ENCODE measurements around the gene IL17RC. TPM values are rescaled to one million over a fixed set of nuclear protein-coding genes. Genes with fewer than 3 reads are reported as not detected.

The IL17RC gene
- total RNA-seq, 4 donors from 2014 or later: 40.3 to 60.4 (median 51.3) TPM

DNA sequence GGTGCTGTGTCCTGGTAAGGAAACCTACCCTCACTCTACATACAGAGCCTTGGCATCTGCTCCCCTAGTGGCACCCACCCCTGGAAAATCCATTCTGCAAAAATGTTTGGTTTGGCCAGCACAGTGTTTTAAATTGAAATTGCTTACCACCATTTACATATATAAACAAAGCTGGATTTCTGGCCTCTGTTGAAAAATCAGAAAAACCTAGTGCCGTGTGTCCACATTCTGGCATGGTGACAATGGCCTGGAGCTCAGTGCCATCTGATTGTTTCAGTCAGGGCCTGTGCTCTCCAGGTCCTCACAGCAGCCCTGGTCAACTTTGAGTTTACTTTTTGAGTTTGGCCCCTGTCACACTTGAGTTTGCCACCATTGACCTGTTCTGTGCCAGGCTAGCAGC, 2.9 kb upstream of the IL17RC start:
- Histone ChIP-seq H3K36me3 (no peaks in the 10 kb centered on the region), H3K4me3 (no peak overlapping the region), H3K27ac (replicated peaks in 1 of 4) (peak overlapping the region; percentile 88 to 96 (median 94)), H3K27me3 (no peaks in the 10 kb centered on the region), H3K9me3 (no peaks in the 10 kb centered on the region), H3K4me1 (peaks cover 33 to 54% (median 50%) of the 10 kb centered on the region in 4 donors)
- intact Hi-C loops (cut with DNase I): loop anchor here (2.0 kb wide), 1 partner anchor 51 kb away; no protein-coding TSS in a partner anchor
- WGBS: 80% methylated on average over 1 of the region's 1 CpG
- DNase-seq (ENCODE audit: extremely low spot score): no peak
- TF ChIP-seq POLR2AphosphoS5 (IDR thresholded peaks at IDR 0.05): no peak
- TF ChIP-seq, protein P1, sequence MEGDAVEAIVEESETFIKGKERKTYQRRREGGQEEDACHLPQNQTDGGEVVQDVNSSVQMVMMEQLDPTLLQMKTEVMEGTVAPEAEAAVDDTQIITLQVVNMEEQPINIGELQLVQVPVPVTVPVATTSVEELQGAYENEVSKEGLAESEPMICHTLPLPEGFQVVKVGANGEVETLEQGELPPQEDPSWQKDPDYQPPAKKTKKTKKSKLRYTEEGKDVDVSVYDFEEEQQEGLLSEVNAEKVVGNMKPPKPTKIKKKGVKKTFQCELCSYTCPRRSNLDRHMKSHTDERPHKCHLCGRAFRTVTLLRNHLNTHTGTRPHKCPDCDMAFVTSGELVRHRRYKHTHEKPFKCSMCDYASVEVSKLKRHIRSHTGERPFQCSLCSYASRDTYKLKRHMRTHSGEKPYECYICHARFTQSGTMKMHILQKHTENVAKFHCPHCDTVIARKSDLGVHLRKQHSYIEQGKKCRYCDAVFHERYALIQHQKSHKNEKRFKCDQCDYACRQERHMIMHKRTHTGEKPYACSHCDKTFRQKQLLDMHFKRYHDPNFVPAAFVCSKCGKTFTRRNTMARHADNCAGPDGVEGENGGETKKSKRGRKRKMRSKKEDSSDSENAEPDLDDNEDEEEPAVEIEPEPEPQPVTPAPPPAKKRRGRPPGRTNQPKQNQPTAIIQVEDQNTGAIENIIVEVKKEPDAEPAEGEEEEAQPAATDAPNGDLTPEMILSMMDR (IDR thresholded peaks at IDR 0.05): no peak
- TF ChIP-seq POLR2A (IDR thresholded peaks at IDR 0.05; ENCODE audit: low read depth): no peak
- no peak for TF ChIP-seq EP300 (IDR thresholded peaks at IDR 0.05)

DNA sequence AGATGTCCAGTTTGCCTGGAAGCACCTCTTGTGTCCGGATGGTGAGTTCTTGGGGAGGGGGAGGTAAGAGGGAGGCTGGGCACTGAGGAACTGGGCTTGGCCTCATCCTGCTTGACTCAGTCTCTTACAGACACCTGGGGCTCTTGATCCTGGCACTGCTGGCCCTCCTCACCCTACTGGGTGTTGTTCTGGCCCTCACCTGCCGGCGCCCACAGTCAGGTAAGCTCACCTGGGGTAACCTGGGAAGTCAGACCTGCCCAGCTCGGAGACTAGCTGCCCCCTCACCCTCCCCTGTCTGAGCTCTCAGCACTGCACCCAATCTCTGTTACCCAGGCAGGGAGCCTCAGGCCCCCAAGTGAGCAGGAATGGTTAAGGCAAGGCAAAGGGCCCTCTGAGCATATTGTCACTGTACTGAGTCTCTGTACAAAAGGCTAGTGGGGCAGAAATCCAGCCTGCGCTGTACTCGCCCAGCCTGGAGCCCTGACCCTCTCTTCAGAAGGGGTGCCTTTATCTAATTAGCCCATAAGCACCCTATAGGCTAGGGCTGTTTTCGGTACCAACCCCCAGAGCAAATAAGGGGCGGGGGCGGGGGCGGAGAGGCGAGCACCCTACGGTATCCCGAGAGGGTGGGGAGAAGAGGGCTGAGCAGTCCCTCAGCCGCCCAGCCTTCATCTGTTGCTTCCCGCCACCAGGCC, 2.2 kb upstream of the IL17RC start:
- peaks cover 33 to 59% (median 50%) of the 10 kb centered on the region in 4 donors for H3K4me1 ChIP-seq
- peak overlapping the region; percentile 65 to 78 (median 72) for H3K4me3 ChIP-seq
- no peak for DNase-seq (ENCODE audit: extremely low spot score)
- intact Hi-C loops (cut with DNase I): loop anchor here (2.0 to 5.0 kb wide), 2 partner anchors 52 to 67 kb away; no protein-coding TSS in a partner anchor
- no peaks in the 10 kb centered on the region for H3K9me3 ChIP-seq
- WGBS: 56% methylated on average over 4 of the region's 15 CpGs
- peaks cover 0 to 3% (median 1%) of the 10 kb centered on the region in 4 donors for H3K36me3 ChIP-seq
- TF ChIP-seq POLR2A (IDR thresholded peaks at IDR 0.05; ENCODE audit: low read depth) (no peak), POLR2AphosphoS5 (IDR thresholded peaks at IDR 0.05) (no peak), EP300 (IDR thresholded peaks at IDR 0.05) (no peak)
- TF ChIP-seq, protein P1 (IDR thresholded peaks at IDR 0.05): no peak
- no peaks in the 10 kb centered on the region for H3K27me3 ChIP-seq
- peak overlapping the region; percentile 88 to 96 (median 94) for H3K27ac ChIP-seq (replicated peaks in 1 of 4)

DNA sequence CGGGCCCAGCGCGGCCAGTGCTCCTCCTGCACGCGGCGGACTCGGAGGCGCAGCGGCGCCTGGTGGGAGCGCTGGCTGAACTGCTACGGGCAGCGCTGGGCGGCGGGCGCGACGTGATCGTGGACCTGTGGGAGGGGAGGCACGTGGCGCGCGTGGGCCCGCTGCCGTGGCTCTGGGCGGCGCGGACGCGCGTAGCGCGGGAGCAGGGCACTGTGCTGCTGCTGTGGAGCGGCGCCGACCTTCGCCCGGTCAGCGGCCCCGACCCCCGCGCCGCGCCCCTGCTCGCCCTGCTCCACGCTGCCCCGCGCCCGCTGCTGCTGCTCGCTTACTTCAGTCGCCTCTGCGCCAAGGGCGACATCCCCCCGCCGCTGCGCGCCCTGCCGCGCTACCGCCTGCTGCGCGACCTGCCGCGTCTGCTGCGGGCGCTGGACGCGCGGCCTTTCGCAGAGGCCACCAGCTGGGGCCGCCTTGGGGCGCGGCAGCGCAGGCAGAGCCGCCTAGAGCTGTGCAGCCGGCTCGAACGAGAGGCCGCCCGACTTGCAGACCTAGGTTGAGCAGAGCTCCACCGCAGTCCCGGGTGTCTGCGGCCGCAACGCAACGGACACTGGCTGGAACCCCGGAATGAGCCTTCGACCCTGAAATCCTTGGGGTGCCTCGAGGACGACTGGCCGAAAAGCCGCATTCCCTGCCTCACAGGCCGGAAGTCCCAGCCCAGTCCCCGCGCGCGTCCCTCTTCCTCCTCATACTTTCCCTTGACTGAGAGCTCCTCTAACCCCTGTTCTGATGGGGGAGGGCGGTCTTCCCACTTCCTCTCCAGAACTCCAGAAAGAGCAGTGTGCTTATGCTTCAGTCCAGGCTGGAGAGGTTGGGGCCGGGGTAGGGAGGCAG, 1.4 kb upstream of the IL17RC start:
- no peak for DNase-seq (ENCODE audit: extremely low spot score)
- Histone ChIP-seq H3K4me3 (peak overlapping the region; percentile 65 to 78 (median 72)), H3K4me1 (peaks cover 33 to 59% (median 50%) of the 10 kb centered on the region in 4 donors), H3K27me3 (no peaks in the 10 kb centered on the region), H3K36me3 (peaks cover 0 to 11% (median 7%) of the 10 kb centered on the region in 4 donors), H3K9me3 (no peaks in the 10 kb centered on the region), H3K27ac (replicated peaks in 1 of 4) (peak overlapping the region; percentile 88 to 96 (median 94))
- TF ChIP-seq, protein P1 (IDR thresholded peaks at IDR 0.05): peak; percentile 51 to 67 (median 52)
- peak; percentile 49 to 56 for TF ChIP-seq POLR2AphosphoS5 (IDR thresholded peaks at IDR 0.05)
- TF ChIP-seq EP300 (IDR thresholded peaks at IDR 0.05): no peak
- WGBS: 1% methylated on average over 54 of the region's 99 CpGs
- intact Hi-C loops (cut with DNase I): loop anchor here (2.0 to 5.0 kb wide), 2 partner anchors 53 to 68 kb away; no protein-coding TSS in a partner anchor

DNA sequence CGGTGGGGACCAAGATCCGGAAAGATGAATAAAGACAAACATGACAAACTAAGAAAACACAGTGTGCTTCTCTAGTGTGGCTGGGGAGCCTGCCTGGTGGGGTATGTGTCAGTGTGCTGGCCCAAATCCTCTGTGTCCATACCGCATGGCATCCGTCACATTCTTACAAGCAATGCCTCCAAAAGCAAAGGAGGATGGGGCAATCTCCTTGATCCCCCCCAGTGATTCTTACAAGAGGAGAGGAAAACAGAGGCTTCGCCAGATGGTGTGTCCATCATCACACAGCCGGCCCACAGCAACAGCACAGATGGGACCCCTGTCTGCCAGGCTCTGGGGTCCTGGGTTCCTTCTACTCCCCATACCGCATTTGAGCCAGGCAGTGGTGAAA, 558 bp upstream of the IL17RC start:
- Histone ChIP-seq H3K4me1 (peaks cover 33 to 59% (median 50%) of the 10 kb centered on the region in 4 donors), H3K27ac (replicated peaks in 1 of 4) (peak overlapping the region; percentile 88 to 96 (median 94)), H3K9me3 (no peaks in the 10 kb centered on the region), H3K27me3 (no peaks in the 10 kb centered on the region), H3K36me3 (peaks cover 0 to 20% (median 14%) of the 10 kb centered on the region in 4 donors), H3K4me3 (peak overlapping the region; percentile 65 to 78 (median 72))
- DNase-seq (ENCODE audit: extremely low spot score): no peak
- intact Hi-C loops (cut with DNase I): loop anchor here (5.0 kb wide), 1 partner anchor 69 kb away; no protein-coding TSS in a partner anchor
- 37% methylated on average over 4 of the region's 7 CpGs for WGBS
- no peak for TF ChIP-seq POLR2AphosphoS5 (IDR thresholded peaks at IDR 0.05)
- TF ChIP-seq, protein P1 (IDR thresholded peaks at IDR 0.05): no peak
- no peak for TF ChIP-seq POLR2A (IDR thresholded peaks at IDR 0.05; ENCODE audit: low read depth)
- TF ChIP-seq EP300 (IDR thresholded peaks at IDR 0.05): no peak
